A549 (cell line): ENCODE measurements around the gene FAAP100. TPM values are rescaled to one million over a fixed set of nuclear protein-coding genes. Genes with fewer than 3 reads are reported as not detected.

Experiments
- ATAC-seq, 2 experiments: fragments of 200-7000 bp in 1 of 2; fragments of >200 bp in 1 of 2; cut with Nextera tagmentation in 1 of 2; cut with Tn5 transposase in 1 of 2; 3 replicates each; pipeline versions ENCODE4 v1.8.0 to v1.9.1; 2018 to 2020; ENCODE audit warnings: mild to moderate bottlenecking in 1 of 2, moderate library complexity in 1 of 2
- CTCF ChIA-PET: fragments of 300-600 bp; sonication (Branson Sonifier 250); formaldehyde crosslinking; extraction: SDS; loops from one replicate; lab custom pipeline; 2021; ENCODE audit warnings: antibody characterized with exemption, inconsistent platforms; lab: Yijun Ruan, JAX
- POLR2A ChIA-PET: fragments of 350-600 bp; formaldehyde crosslinking; extraction: SDS; loops from one replicate; lab custom pipeline; 2021; ENCODE audit warnings: antibody characterized with exemption, inconsistent platforms; lab: Yijun Ruan, JAX
- DNase-seq, 2 experiments: peaks; one replicate each; pipeline versions ENCODE4 v3.0.0 to v3.0.0-alpha.2; 2011 to 2016; ENCODE audit warnings: low read depth in 1 of 2, low spot score in 1 of 2
- FAIRE-seq: peaks from 2 replicates; lab custom pipeline; 2011; peaks lifted over from hg19 to GRCh38; lab: Jason Lieb, UNC
- H3K27ac ChIP-seq, 2 experiments: fragments of >200 bp; sonication (Bioruptor Twin); formaldehyde crosslinking; 3 replicates each; pipeline ENCODE4 v1.5.1; 2016 to 2017
- H3K4me1 ChIP-seq: fragments of >200 bp; sonication (Bioruptor Twin); formaldehyde crosslinking; 3 replicates; pipeline ENCODE4 v1.6.1; 2016
- H3K4me2 ChIP-seq: fragments of >200 bp; sonication (Bioruptor Twin); formaldehyde crosslinking; 3 replicates; pipeline ENCODE4 v1.6.1; 2016
- H3K4me3 ChIP-seq: fragments of >200 bp; sonication (Bioruptor Twin); formaldehyde crosslinking; 3 replicates; pipeline ENCODE4 v1.5.1; 2016
- H3K9me3 ChIP-seq: fragments of >200 bp; sonication (Bioruptor Twin); formaldehyde crosslinking; 3 replicates; pipeline ENCODE4 v1.6.1; 2016
- CHD4 ChIP-seq: fragments of 200-600 bp; sonication (generic); IDR thresholded peaks from 2 replicates; pipeline ENCODE4 v1.6.1; 2016; ENCODE audit warnings: antibody characterized with exemption, mild to moderate bottlenecking, borderline replicate concordance
- EP300 ChIP-seq, 2 experiments: fragments of >200 bp; sonication (Bioruptor Twin); formaldehyde crosslinking; IDR thresholded peaks; 2 replicates in 1 of 2; 3 replicates in 1 of 2; pipeline ENCODE4 v1.6.1; 2016 to 2017
- FOSL2 ChIP-seq, 2 experiments: fragments of 450-650 bp in 1 of 2; fragments of >200 bp in 1 of 2; sonication (Bioruptor Twin) in 1 of 2; formaldehyde crosslinking; IDR thresholded peaks; 2 replicates each; pipeline versions ENCODE4 v1.5.0 to v1.6.1; 2016 to 2020; ENCODE audit warnings: mild to moderate bottlenecking in 1 of 2, moderate library complexity in 1 of 2
- FOXS1 ChIP-seq: fragments of 250-450 bp; sonication (Bioruptor Pico); IDR thresholded peaks from 2 replicates; pipeline ENCODE4 v1.5.0; 2020; ENCODE audit warnings: mild to moderate bottlenecking, moderate library complexity
- HDAC2 ChIP-seq: fragments of 200-600 bp; sonication (generic); IDR thresholded peaks from 2 replicates; pipeline ENCODE4 v1.6.1; 2016
- HES2 ChIP-seq: fragments of >200 bp; sonication (Bioruptor Twin); formaldehyde crosslinking; IDR thresholded peaks from 2 replicates; pipeline ENCODE4 v1.6.1; 2016
- HEYL ChIP-seq: fragments of 250-450 bp; sonication (Bioruptor Pico); IDR thresholded peaks from 2 replicates; pipeline ENCODE4 v1.8.0; 2021; ENCODE audit warnings: mild to moderate bottlenecking, moderate library complexity
- HMGXB4 ChIP-seq: fragments of 250-450 bp; sonication (Bioruptor Pico); IDR thresholded peaks from 2 replicates; pipeline ENCODE4 v1.5.0; 2021; ENCODE audit warnings: mild to moderate bottlenecking, moderate library complexity, borderline replicate concordance
- HOXB5 ChIP-seq: fragments of 250-450 bp; sonication (Bioruptor Pico); IDR thresholded peaks from 2 replicates; pipeline ENCODE4 v1.5.0; 2020; ENCODE audit warnings: mild to moderate bottlenecking, moderate library complexity
- JUN ChIP-seq, 2 experiments: fragments of >200 bp; sonication (Bioruptor Twin); formaldehyde crosslinking; IDR thresholded peaks; 2 replicates in 1 of 2; 3 replicates in 1 of 2; pipeline ENCODE4 v1.6.1; 2016 to 2017
- NFE2L2 ChIP-seq: fragments of 150-350 bp; conservative IDR thresholded peaks from 2 replicates; pipeline ENCODE4 v1.6.1; 2014; ENCODE audit warnings: low read length
- NR3C1 ChIP-seq: fragments of >200 bp; sonication (Bioruptor Twin); formaldehyde crosslinking; IDR thresholded peaks from 3 replicates; pipeline ENCODE4 v1.6.1; 2017
- RARB ChIP-seq: fragments of 250-450 bp; sonication (Bioruptor Pico); IDR thresholded peaks from 2 replicates; pipeline ENCODE4 v1.8.0; 2021; ENCODE audit warnings: mild to moderate bottlenecking, moderate library complexity
- SMC3 ChIP-seq: fragments of >200 bp; sonication (Bioruptor Twin); formaldehyde crosslinking; IDR thresholded peaks from 3 replicates; pipeline ENCODE4 v1.6.1; 2018; ENCODE audit warnings: inconsistent platforms
- SREBF2 ChIP-seq: fragments of 450-650 bp; IDR thresholded peaks from 2 replicates; pipeline ENCODE4 v1.6.1; 2014; ENCODE audit warnings: mild to moderate bottlenecking, moderate library complexity
- ZNF302 ChIP-seq: fragments of 250-450 bp; sonication (Bioruptor Pico); IDR thresholded peaks from 2 replicates; pipeline ENCODE4 v1.9.0; 2021; ENCODE audit warnings: inconsistent platforms, mild to moderate bottlenecking, moderate library complexity
- WGBS: methylation state at CpG from one replicate; pipeline ENCODE4 v1.1.6; 2017; ENCODE audit errors: missing lambda C conversion rate; 5-methylcytosine and 5-hydroxymethylcytosine counted together
- polyA plus RNA-seq, 4 experiments: library from polyadenylated mRNA; depleted of rRNA in 3 of 4; stranded (reverse); fragments of >200 nt; fragmentation: RNase III in 1 of 4; extraction: RNeasy Plus Mini Kit Qiagen cat#74134 plus additional on column Dnase treatment in 1 of 4; gene quantifications; 2 replicates in 3 of 4; 3 replicates in 1 of 4; pipeline ENCODE4 v1.2.3, GENCODE V29; 2011 to 2017
- TF ChIP-seq, protein P1 (sequence below): fragments of 450-650 bp; IDR thresholded peaks from 2 replicates; pipeline ENCODE4 v1.6.1; 2014; ENCODE audit warnings: antibody characterized with exemption
- TF ChIP-seq, protein P2 (sequence below): fragments of >200 bp; sonication (Bioruptor Twin); formaldehyde crosslinking; IDR thresholded peaks from 3 replicates; pipeline ENCODE4 v1.5.1; 2016
- TF ChIP-seq, protein P3 (sequence below): fragments of 250-450 bp; sonication (Bioruptor Pico); IDR thresholded peaks from 2 replicates; pipeline ENCODE4 v1.5.0; 2020; ENCODE audit warnings: low read depth, mild to moderate bottlenecking, moderate library complexity

FAAP100 gene
- polyA plus RNA-seq, 2 of the 4 experiments (the other 2 are of a cell fraction) = 5.4 to 16.8 TPM

DNA sequence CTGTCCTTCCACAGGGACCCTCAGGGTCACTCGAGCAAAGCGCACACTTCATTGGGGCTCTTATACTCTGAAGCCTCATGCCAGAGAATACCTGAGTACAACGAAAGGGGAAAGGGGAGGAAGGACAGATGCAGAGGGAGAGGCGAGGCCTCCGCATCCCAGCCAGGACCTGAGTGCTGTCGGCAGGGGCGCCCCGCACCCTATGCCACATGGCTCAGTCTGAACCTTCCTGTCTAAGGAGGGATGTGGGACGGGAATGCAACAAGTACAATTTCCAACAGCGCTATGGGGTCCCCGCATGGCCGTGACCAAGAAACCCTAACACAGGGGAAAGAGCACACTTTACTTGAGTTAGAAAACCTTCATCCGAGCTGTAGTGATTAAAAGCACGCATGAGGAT lies 39.8 kb upstream of the FAAP100 start:
- Histone ChIP-seq H3K4me1 (peaks cover 13% of the 10 kb centered on the region), H3K9me3 (no peaks in the 10 kb centered on the region), H3K27ac (no peak overlapping the region), H3K4me2 (no peak overlapping the region), H3K4me3 (no peak overlapping the region)
- POLR2A ChIA-PET = no interaction called here
- no peak for ATAC-seq
- no peak for FAIRE-seq
- CTCF ChIA-PET = interaction anchor here (1.7 to 45.0 kb wide), 3 partner anchors 8 to 73 kb away, joined by 7 to 1604 read pairs (median 1604); partner anchors contain the start of gene FAAP100
- TF ChIP-seq CHD4 = no peak
- no peak for TF ChIP-seq HMGXB4
- no peak for TF ChIP-seq NFE2L2
- TF ChIP-seq SMC3 = no peak
- TF ChIP-seq ZNF302 = no peak
- TF ChIP-seq HOXB5 (CRISPR knock-in tag) = no peak
- no peak for DNase-seq
- 96% methylated on average over 14 of the region's 14 CpGs for WGBS

- Histone ChIP-seq H3K9me3 (no peaks in the 10 kb centered on the region), H3K27ac (no peak overlapping the region), H3K4me3 (no peak overlapping the region), H3K4me1 (peaks cover 7% of the 10 kb centered on the region), H3K4me2 (no peak overlapping the region)
- POLR2A ChIA-PET = no interaction called here
- peak in 1 of 2 experiments; percentile 12; a peak in 2 of 6 replicates for ATAC-seq
- 93% methylated on average over 8 of the region's 8 CpGs for WGBS
- CTCF ChIA-PET = interaction anchor here (39.7 to 45.0 kb wide), 2 partner anchors 6 to 19 kb away, joined by 1604 read pairs; partner anchors contain the start of gene FAAP100
- no peak for FAIRE-seq
- TF ChIP-seq HMGXB4 (no peak), NR3C1 (no peak), HDAC2 (no peak), SREBF2 (no peak), JUN (IDR thresholded peaks at IDR 0.05) (no peak)
- TF ChIP-seq, protein P1, sequence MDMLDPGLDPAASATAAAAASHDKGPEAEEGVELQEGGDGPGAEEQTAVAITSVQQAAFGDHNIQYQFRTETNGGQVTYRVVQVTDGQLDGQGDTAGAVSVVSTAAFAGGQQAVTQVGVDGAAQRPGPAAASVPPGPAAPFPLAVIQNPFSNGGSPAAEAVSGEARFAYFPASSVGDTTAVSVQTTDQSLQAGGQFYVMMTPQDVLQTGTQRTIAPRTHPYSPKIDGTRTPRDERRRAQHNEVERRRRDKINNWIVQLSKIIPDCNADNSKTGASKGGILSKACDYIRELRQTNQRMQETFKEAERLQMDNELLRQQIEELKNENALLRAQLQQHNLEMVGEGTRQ = no peak
- no peak for DNase-seq
These were observed 38.0 kb upstream of the FAAP100 start for GRCh38 chr17:81590121-81590520.

- FAIRE-seq (no peak), ATAC-seq (no peak), DNase-seq (no peak)
- ChIA-PET POLR2A (no interaction called here), CTCF (interaction anchor here (39.7 to 45.0 kb wide), 2 partner anchors 6 to 19 kb away, joined by 1604 read pairs; partner anchors contain the start of gene FAAP100)
- no peak overlapping the region for H3K4me3 ChIP-seq
- WGBS = 93% methylated on average over 5 of the region's 5 CpGs
- TF ChIP-seq, protein P2, sequence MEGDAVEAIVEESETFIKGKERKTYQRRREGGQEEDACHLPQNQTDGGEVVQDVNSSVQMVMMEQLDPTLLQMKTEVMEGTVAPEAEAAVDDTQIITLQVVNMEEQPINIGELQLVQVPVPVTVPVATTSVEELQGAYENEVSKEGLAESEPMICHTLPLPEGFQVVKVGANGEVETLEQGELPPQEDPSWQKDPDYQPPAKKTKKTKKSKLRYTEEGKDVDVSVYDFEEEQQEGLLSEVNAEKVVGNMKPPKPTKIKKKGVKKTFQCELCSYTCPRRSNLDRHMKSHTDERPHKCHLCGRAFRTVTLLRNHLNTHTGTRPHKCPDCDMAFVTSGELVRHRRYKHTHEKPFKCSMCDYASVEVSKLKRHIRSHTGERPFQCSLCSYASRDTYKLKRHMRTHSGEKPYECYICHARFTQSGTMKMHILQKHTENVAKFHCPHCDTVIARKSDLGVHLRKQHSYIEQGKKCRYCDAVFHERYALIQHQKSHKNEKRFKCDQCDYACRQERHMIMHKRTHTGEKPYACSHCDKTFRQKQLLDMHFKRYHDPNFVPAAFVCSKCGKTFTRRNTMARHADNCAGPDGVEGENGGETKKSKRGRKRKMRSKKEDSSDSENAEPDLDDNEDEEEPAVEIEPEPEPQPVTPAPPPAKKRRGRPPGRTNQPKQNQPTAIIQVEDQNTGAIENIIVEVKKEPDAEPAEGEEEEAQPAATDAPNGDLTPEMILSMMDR = no peak
- TF ChIP-seq FOSL2 (IDR thresholded peaks at IDR 0.05) (no peak), FOSL2 (CRISPR knock-in tag; IDR thresholded peaks at IDR 0.05) (no peak), RARB (CRISPR knock-in tag) (no peak), HES2 (no peak), FOXS1 (no peak), EP300 (IDR thresholded peaks at IDR 0.05) (no peak), HEYL (CRISPR knock-in tag) (no peak)
- TF ChIP-seq, protein P3, sequence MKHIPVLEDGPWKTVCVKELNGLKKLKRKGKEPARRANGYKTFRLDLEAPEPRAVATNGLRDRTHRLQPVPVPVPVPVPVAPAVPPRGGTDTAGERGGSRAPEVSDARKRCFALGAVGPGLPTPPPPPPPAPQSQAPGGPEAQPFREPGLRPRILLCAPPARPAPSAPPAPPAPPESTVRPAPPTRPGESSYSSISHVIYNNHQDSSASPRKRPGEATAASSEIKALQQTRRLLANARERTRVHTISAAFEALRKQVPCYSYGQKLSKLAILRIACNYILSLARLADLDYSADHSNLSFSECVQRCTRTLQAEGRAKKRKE (CRISPR knock-in tag) = no peak
- H3K27ac ChIP-seq = no peak overlapping the region
- H3K4me1 ChIP-seq = peaks cover 7% of the 10 kb centered on the region
- no peaks in the 10 kb centered on the region for H3K9me3 ChIP-seq
- no peak overlapping the region for H3K4me2 ChIP-seq
These were observed 37.5 kb upstream of the FAAP100 start for GRCh38 chr17:81589612-81590011.
